ENCODE measurements around the gene TRAPPC14.

The TRAPPC14 gene

DNA sequence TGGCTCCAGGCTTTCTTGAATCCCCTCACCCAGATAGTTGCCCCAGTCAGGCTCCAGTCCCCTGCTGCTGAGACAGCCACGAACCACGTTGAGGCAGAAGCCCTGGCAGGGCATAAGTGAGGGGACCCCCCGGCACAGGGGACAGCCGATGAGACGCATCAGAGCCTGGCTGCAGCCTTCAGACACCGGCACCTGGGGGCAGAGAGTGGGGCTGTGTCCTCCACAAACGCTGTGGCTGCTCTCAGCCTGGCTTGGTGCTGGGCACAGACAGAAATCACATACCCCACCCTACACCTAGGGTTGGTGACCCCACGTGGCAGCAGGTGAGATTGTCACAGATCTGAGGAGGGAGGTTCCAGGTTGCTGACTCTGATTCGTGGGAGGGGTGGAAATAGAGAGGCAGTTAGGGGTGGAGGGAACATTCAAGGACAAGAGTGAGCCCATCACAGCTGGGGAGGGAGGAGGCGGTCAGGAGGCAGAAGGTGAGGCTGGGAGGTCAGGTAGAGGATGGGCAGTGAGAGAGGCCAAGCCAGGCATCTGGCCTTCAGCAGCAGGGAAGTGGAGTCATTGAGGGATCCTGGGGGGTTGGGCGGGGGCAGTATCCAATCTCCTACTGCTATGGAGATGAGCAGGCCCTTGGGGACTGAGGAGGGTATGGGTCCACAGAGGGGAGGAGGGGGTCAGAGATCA lies 15.4 kb upstream of the TRAPPC14 start:
- no peak for DNase-seq (ENCODE audit: low read depth)

DNA sequence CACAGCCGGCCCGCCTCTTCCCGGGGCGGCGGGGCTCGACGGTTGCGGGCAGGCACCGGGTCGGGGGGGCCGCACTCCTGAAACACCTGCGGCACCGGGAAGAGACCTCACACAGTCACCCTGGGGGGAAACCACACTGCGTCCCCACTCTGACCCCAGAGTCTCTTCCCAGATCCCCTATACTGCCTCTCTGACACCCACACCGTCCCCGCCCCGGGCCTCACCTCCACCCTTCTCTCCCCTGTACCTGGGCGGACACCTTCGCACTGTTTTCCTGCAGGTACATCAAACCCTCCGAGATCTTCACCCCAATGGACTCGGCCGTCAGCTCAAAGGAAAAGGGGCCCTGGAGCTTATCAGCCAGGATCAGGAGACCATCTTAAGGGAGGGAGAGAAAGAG lies 13.3 kb upstream of the TRAPPC14 start:
- DNase-seq (ENCODE audit: low read depth), result no peak

DNA sequence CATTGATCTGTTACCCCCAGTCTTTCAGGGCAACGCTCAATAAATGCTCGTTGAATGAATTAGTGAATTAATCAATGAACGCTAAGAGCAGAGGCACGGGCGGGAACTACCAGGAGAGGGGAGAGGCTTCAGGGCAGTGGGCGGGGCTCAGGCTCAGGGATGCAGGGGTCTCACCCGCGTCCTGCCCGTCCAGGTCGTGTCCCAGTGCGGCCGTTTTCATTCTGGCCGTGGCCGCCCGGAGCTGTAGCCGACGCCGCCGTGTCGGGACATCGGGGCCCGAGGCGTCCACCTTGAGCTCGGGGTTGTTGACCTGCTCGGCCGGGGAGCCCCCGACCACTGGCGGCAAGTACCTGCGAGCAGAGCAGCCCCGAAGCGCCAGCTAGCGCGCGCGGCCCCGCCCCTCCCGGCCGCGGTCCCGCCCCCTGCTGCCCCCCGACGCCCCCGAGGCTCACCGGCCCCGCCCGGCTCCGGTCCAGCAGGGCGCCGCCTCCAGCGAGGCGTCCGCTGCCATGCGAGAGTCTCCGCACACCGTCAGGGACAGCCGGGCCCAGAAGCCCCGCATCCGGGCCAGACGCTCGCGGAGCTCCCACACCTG lies 12.7 kb upstream of the TRAPPC14 start:
- no peak for DNase-seq (ENCODE audit: low read depth)

DNA sequence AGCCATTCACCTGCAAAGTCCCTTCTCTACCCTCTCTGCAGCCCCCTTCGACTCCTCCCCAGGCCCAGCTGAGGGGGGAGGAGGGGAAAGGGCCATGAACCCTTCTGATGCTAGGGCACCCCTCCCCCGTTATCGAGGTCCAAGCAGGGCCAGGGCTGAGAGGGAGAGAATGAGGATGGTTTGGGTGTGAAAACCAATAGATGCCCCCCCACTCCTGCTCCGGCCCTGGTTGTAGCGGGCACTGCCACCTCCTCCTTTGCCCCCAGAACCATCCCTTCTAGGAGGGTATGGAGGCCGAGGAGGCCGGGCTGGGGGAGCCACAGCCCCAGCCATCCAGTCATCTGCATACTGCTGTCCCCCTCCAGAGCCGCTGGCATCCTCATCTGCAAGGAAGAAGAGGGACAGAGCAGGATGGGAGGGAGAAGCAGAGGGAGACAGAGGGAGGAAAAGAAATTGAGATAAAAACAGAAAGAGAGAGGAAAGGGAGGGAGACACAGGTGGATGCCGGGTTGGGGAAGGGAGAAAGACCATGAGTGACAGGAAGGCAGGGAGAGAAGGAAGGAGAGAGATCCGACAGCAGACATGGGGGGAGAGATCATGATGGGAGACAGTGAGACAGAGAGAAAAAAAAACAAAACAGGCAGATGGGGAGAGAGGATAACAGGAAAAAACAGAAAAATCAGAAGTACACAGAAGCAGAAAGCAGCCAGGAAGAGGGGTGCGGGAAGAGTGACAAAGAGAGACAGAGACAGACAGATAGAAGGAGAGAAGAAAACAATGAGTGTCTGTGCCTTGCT lies 11.8 kb upstream of the TRAPPC14 start:
- DNase-seq (ENCODE audit: low read depth), result no peak

DNA sequence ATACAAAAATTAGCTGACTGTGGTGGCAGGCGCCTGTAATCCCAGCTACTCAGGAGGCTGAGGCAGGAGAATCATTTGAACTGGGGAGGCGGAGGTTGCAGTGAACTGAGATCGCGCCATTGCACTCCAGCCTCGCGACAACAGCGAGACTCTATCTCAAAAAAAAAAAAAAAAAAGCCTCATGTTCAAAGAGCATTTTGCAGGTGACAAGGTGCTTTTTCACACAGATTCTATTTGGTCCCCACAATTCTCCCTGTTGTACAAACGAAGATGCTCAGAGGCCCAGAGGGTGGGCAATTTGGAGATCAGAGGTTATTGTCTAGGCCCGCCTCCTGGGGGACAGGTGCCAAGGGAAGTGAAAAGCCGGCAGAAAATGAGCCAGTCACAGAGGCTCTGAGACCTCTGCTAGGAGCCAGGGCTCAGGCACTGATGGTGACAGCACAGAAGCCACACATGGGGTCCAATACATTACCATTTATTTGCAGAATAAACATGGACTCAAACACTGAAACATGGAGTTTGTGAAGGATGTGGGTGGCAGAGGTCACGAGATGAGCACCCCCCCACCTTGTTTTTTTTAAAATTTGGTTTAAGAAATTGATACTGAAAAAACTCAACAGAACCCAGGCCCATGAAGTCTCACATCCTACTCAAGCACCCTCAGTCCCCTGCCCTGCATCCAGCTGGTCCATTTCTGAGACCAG lies 10.8 kb upstream of the TRAPPC14 start:
- DNase-seq (ENCODE audit: low read depth), result no peak

DNA sequence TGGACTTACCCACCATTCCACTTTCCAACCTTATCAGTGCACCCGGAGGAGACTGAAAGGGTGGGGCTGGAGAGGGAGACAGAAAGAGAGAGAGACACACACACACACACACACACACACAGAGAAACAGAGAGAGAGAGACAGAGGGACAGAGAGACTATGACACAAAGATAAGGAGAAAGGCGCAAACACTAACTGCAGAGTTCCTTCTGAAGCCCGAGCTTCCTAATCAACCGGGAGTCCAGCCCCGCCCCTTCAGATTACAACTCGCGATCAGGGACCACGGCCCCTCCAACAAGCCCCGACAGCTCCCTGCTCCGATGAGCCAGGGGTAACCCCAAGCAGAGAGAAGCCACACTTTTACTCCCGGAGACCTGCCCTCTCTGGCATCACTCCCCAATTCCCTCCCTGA lies 9.4 kb upstream of the TRAPPC14 start:
- DNase-seq (ENCODE audit: low read depth), result no peak

DNA sequence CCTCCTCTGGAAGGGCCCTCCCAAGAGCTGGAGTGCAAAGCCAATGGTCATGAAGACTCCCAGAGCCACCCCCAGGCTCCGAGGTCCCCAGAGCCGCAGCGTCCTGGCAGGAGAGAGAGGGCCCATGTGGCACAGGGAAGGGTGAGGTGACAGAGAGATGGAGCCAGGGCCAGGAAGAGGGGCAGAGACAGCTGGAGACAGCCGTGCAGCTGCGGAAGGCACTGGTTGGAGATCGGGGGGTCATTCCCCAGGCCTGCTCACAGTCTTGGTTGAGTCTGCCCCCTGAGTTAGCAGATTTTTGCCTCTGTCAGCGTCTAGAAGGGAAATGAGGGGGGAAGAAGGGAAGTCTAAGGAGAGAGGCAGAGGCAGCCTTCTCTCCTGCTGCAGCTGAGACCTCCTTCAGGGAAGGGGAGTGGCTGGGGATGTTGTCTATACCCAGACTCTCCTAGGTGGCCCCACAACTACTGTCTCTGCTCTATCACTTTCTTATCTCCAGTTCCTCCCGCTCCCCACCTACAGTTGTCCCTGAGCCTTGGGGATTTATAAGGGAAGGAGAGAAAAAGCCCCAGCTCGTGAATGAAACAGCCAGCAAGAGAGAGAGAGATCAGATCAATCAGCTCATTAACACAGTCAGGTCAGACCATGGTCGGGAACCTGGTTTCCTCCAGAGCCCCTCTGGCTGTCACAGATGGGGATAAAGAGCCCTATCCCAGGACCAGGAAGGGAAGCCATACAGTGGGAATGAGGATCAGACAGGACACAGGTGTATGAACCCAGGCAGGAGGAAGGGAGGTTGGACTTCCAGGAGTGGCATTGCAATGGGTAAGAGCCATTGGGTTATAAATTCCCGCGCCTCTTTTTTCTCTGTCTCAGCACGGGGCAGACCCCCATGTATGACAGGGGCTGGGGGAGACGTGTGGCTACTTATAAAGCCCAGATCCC lies 8.7 kb upstream of the TRAPPC14 start:
- DNase-seq (ENCODE audit: low read depth), result no peak

DNA sequence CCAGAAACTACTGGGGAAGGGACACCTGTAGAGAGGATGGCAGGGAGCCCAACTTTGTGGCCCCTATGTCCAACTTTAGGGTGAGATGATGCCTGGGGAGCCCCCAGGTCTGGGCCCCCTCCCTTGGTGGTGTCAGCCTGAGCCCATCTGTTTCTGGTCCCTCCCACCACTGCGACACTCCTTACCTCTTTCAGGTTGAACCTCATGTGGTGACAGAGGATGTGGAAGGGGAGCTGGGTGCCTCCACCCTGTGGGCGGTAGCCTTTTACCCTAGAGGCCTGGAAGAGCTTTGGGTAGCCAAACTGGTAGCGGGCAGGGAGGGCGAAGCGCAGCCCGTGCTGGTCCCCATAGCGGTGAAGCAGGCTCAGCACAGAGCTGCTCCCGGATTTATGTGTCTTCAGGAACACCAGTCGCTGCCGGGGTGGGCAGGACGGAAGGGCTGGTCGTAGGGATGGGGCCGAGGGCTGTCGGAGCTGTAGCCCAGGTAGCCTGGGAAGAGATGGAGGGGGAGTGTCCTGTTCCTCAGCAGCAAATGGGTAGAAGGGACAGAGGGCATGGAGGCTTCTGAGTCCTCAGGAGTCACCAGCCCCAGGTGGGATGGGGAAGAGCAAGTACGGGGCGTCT lies 7.9 kb upstream of the TRAPPC14 start:
- DNase-seq (ENCODE audit: low read depth), result no peak

DNA sequence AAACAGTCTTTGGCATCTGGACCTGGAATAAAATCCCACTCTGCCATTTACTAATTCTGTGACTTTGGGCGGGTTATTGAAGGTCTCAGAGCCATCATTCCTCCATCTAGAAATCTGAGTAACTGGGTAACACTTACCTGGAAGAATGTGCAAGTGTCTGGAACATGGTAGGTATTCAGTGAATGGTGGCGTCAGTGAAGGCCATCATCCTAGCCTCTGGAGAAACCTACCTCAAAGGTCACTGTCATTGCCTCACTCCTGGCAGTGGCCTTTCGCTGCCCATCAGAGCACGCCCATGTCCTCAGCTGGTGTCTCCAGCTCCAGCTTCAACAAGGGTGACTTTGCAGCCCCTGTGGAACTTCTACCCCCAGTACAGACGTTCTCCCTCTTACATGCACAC lies 5.3 kb upstream of the TRAPPC14 start:
- DNase-seq (ENCODE audit: low read depth), result no peak

DNA sequence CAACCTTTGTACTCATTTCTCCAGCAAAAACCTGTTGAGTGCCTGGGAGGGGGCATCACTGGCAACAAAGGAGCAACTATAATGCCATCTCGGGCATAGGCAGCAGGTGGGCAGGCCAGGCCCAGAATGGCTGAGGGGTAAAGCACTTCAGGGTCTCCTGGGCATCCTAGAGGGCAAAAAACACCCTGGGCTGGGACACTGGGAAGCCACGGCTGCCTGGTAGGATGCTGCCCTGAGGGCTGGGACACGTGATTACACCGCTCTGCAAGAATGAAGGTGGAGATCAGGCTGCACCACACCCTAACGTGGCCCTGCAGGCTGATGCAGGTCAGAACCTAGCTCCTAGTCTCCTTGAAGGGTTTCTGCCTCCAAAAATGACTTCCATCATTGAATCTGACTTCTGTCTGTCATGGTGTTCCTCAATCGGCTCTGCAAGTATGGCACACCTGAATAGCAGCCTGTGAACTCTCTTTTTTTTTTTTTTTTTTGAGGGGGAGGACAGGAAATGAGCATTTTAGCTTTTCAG lies 4.5 kb upstream of the TRAPPC14 start:
- DNase-seq (ENCODE audit: low read depth), result no peak

DNA sequence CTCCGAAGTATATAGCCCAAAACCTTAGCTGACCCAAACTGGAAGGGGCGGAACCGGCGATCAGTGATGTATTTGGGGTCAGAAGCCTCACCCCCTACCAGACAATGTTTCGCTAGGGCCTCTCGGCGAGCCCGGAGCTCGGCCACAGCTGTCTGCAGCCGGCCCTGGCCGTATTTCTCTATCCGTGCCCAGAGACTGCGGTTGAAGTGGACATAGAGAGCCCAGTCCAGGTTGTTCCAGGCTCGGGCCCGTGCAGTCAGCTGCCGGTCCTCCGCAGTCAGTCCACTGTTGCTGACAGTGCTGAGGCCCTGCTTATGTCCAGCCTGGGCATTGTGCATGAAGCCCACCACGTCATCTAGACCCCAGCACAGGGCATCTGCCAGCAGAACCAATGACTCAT lies 1.5 kb upstream of the TRAPPC14 start:
- DNase-seq (ENCODE audit: low read depth), result no peak

DNA sequence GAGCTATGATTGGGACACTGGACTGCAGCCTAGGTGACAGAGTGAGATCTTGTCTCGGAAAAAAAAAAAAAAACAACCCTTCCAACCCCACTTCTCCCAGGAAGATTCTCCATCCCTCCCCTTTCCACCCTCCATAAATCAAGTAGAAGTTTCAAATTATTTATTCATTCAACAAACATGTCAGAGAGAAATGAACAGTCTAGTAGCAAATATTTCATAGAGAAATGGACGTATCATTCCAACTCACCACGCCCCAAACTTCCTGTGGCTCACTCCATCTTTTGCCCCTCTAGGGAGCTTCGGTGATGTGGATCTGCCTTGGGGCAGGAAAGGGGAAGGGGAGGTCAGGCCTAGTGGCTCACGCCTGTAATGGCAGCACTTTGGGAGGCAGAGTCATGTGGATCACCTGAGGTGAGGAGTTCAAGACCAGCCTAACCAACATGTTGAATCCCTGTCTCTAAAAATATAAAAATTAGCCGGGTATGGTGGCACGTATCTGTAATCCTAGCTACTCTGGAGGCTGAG lies 638 bp upstream of the TRAPPC14 start:
- DNase-seq (ENCODE audit: low read depth), result no peak

DNA sequence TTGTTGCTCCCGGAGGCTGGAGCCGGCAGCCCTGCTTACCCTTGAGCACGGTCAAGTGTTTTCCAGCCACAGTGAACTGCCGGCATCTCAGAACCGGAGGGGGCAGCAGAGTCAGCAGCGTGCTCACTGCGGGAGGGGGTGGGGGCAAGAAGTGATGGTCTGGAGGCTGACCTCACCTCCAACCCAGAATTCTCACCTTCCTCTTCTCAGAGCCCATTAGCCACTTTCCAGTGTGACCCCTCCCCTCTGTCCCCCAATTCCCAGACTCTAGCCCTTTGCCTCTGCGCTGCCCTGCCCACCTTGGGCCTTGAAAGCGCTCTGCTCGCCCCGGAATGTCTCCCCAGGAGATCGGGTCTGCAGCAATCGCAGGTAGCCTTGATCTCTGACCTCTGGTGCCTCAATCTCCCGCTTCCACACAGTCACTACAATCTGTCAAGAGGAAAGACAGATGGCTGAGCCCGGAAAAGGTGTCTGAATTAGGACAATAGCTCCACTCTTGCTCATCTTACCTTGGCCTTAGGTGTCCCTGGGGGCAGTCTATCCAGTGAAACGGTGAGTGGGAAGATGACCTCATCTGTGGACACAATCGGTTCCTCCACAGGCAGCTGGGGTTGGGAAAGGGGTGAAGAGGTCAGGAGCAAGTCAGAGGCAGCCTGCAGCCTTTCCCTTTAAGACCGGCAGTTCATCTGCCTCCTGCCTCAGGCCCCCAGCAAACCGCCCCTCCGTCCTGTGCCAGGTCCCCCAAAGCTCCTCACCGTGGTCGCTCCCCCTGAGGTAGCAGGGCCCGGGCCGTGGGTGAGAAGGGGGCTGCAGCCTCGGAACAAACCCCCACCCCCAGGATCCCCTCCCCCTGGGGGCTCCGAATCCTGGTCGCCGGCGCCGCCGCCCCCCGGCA lies 942 bp downstream of the TRAPPC14 start:
- no peak for DNase-seq (ENCODE audit: low read depth)

DNA sequence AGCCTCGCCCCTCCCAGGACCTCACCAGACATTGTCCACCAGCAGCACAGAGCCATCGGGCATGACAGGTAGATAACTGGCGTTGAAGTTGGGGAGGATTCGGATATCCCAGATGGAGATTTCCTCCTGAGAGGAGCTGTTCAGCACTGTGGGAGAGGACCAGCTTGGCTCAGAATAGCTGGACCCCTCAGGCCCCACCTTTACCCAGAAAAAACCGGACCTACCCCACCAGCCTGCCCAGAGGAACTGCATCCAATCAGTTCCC lies 1.5 kb downstream of the TRAPPC14 start:
- DNase-seq (ENCODE audit: low read depth), result no peak

DNA sequence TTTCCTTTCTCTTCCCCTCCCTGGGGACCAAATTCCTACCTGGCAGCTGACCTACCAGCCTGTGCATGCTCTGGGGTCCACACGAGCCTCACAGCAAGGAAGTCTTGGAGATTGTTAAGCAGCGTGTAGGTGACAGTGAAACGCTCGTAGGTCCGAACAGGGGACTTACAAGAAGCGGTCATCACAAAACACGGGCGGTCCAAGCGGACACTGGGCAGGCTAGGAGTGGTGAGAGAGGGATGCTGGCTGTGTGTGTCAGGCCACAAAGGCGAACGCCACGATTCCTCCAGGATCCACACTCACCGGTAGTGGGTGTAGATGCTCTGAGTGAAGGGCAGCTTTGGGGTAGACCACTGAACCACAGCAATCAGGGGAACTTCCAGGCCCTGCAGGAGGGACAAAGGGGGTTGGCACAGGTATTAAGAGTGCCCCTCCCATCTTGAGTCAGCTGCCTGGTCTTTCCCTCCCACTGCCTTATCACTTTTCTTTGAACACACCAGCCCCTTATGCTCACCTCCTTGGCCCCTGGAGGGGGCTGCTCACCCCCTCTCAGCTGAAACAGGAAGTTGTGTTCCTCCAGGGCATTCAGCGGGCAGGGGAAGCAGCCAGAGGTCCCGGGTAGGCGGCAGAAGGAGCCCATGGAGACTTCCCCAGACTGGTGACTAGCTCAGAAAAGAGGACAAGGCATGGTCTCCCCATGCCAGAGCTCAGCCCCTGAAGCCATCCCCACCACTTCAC lies 2.0 kb downstream of the TRAPPC14 start:
- DNase-seq (ENCODE audit: low read depth), result no peak

DNA sequence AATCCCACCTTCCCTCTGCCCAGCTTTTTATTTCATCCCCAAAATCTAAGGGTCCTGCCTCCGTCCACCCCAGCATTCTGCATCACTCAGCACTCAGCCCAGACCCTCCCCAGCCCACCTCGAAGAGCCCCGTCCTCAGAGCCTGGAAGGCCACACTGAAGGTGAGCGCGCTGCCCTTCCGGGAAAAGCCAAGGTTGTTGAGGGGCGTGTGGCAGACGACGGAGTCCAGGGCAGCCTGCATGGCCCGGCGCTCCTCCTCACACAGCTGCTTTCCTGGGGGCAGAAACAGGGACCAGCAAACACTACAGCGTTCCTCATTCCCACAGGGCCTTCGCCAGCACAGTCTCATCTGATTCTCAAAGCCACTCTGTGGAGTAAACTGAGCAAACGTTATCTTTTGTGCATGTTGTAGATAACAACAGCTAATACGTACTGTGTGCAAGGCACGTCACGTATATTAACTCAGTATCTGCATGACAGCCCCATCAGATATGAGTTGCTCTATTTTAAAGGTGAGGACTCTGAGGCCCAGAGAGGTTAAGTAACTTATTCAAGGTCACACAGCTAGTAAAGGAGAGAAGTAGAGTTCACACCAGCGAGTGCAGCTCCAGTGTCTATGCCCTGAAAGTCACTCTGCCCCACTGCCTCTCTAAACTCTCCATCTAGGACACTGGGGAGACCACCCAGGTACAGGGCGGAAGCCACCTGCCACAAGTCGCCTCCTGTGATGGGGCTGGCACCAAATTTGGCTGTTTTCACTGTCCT lies 2.8 kb downstream of the TRAPPC14 start:
- no peak for DNase-seq (ENCODE audit: low read depth)

DNA sequence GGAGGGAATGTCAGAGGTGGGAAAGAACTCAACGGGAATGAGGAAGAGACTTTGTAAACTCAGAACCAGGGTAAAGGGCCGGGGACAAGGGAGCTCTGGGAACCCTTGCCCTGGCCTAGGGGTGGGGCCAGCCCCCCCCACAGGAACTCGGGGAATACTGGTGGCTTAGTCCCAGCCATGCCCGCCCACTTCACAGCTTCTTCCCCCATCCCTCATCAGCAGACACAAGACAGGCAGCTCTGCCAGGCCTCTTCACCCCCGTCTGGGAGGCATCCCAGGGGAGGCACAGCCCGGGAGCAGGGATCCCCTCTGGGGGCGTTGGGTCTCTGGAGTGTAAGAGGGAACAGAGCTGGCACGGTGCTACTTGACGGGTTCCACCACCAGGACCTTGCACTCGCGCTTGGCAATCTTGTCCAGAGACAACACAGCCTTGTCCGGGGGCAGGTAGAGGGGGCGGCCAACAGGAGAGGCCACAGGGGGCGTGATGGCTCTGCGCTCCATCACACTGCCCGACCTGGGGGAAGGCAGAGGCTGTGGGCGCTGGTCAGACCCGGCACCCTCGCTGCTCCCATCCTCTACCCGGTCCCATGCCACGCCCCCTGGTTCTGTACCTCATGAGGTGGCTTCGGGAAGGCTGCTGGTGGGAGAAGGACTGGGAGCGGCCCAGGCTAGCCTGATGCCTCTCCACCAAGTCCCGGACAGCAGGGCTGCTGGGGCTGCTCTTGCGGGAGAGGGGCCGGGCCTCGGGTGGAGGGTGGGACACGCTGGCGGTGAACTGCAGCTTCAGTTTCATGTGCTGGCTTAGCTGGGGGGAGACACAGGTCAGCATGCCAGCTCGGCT lies 3.7 kb downstream of the TRAPPC14 start:
- no peak for DNase-seq (ENCODE audit: low read depth)
